ENCODE results near the gene P4HTM.

P4HTM gene

DNA sequence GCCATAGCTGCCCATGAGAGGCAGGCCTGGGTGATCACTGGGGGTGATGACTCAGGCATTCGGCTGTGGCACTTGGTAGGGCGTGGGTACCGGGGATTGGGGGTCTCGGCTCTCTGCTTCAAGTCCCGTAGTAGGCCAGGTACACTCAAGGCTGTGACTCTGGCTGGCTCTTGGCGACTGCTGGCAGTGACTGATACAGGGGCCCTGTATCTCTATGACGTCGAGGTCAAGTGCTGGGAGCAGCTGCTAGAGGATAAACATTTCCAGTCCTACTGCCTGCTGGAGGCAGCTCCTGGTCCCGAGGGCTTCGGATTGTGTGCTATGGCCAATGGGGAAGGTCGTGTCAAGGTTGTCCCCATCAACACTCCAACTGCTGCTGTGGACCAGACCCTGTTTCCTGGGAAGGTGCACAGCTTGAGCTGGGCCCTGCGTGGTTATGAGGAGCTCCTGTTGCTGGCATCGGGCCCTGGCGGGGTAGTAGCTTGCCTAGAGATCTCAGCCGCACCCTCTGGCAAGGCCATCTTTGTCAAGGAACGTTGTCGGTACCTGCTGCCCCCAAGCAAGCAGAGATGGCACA lies 22.5 kb downstream of the P4HTM start:
- no peak for DNase-seq

- no peak for DNase-seq
Measured at GRCh38 chr3:49013113-49013737, 23.2 kb downstream of the P4HTM start.

DNA sequence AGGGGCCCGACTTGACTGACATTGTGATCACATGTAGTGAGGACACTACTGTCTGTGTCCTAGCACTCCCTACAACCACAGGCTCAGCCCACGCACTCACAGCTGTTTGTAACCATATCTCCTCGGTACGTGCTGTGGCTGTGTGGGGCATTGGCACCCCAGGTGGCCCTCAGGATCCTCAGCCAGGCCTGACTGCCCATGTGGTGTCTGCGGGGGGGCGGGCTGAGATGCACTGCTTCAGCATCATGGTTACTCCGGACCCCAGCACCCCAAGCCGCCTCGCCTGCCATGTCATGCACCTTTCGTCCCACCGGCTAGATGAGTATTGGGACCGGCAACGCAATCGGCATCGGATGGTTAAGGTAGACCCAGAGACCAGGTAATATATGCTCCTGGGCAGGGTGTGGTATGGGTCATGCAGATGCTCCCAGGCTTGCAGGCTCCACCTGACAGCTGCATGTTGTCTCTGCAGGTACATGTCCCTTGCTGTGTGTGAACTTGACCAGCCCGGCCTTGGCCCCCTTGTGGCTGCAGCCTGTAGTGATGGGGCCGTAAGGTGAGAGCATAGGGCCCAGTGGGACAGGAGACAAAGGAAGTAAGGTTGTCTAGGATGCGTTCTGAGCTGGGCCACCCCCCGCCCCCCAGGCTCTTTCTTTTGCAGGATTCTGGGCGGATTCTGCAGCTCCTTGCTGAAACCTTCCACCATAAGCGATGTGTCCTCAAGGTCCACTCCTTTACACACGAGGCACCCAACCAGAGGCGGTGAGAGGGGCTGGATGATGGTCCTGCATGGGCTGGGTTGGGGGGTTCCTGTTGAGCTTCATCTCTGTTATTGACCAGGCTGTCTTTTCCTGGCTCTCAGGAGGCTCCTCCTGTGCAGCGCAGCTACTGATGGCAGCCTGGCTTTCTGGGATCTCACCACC lies 24.0 kb downstream of the P4HTM start:
- peak; percentile 68 for DNase-seq

- DNase-seq = no peak
Measured at GRCh38 chr3:49015072-49015471, 25.0 kb downstream of the P4HTM start.

DNA sequence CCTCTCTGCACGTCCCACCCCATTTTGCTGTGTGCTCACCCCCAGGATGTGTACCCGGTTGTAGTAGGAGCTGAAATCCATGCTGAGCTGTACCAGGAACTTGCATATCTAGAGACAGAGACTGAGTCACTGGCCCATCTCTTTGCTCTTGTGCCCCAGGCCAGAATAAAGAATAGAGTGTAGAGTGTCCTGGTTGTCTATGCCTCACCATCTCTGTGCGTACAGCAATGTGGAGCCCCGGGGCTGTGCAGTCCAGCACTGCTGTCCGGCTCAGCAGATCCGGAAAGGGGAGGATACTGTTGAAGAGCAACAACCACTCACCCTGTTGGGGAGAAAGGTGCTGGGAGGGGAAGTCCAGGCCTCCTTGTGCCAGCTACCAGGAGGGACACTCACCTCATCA lies 25.7 kb downstream of the P4HTM start:
- DNase-seq = no peak

- no peak for DNase-seq
Measured at GRCh38 chr3:49016414-49017228, 26.6 kb downstream of the P4HTM start.

DNA sequence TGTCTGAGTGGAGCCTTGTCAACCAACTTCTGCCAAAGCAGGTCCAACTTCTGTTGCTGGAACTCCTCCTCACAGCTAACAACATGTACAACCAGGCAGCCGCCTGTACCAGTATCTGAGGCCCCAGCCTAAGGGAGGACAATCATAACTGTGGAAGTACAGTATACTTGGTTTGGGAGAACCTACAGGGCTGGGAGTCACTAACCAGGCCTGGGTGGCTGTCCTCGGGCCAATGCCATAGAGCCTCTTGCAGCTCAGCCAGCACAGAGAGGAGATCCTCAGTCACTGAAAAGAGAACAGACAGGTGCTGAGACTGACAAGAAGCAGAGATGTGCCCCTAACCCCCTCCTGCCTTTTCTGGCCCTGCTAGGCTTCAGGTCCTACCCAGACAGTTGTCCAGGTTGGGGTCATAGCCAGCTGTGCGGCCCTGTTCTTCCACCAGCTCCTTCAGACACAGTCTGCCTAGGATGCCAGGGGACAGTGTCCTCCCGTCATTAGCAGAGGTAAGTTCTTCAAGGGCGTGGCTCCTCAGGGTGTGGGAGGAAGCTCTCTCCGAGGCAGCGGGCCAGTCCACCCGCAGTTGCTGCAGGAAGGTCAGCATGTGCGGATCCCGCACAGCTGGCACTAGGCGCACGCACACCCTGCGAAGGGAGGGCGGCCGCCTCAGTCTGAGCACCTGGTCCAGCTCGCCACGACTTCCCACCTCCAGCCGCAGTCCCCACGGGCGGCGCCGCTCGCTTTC lies 27.4 kb downstream of the P4HTM start:
- no peak for DNase-seq

- peak; percentile 74 for DNase-seq
Measured at GRCh38 chr3:49017971-49018706, 28.1 kb downstream of the P4HTM start, which contains the start of gene DALRD3. Gene DALRD3, minus strand, starts transcription at chr3:49018580. Its CDS starts 16 bp downstream, at chr3:49018564.

DNA sequence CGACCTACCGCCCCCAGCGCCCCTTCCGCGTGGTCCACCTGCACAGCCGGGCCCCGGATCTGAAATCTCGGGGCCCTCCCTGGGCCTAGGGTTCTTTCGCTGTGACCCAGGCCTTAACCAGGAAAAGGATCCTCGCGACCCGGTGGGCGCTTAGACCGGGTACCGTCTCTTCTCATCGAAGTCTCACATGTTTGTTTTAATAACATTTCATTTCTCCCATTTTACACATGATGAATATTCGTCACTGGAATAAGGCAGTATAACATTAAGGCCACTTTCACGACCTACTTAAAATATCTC lies 28.6 kb downstream of the P4HTM start:
- DNase-seq = no peak

GRCh38 chr3:49019941-49020329 lies 29.9 kb downstream of the P4HTM start:
- DNase-seq = no peak

DNA sequence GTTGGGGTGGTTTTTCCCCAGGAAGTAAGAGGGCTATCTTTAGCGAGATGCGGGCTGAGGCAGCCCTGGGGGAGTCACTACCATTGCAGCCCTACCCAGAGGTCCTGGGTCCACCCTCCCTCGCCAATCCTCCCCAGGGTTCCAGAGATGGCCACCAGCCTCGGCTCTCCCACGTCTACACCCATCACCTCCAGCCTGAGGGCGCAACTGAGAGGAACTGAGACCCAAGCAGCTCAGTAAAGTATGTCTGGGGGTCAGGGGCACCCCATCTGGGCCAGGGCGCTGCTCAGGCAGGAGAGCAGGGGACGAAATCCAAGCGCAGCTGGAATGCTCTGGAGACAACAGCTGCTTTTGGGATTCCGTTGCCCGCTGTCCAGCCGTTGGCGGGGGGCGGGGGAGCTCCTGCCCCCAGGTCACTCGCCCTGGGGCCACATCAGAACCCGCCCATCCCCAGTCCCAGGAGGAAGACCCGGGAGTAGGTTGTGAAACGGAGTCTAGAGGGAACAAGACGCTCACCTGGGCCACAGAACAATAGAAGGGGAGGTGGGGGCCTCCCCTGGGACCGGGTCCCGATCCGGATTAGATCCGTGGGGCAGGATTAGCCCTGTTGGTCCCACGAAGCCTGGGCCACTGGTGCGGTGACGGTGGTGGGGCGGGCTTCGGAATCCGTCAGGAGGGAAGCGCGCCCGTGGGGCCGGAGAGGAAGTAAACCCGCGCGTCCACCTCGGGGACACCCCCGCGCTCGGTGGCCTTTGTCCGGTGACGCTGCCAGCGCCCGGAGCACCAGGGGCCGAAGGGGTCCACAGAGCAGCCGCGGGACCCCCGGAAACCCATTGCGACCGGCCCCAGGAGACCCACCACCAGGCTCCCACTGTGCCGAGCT lies 30.5 kb downstream of the P4HTM start:
- DNase-seq = peak; percentile 57

GRCh38 chr3:49021213-49021812 lies 31.3 kb downstream of the P4HTM start:
- peak; percentile 100 for DNase-seq

DNA sequence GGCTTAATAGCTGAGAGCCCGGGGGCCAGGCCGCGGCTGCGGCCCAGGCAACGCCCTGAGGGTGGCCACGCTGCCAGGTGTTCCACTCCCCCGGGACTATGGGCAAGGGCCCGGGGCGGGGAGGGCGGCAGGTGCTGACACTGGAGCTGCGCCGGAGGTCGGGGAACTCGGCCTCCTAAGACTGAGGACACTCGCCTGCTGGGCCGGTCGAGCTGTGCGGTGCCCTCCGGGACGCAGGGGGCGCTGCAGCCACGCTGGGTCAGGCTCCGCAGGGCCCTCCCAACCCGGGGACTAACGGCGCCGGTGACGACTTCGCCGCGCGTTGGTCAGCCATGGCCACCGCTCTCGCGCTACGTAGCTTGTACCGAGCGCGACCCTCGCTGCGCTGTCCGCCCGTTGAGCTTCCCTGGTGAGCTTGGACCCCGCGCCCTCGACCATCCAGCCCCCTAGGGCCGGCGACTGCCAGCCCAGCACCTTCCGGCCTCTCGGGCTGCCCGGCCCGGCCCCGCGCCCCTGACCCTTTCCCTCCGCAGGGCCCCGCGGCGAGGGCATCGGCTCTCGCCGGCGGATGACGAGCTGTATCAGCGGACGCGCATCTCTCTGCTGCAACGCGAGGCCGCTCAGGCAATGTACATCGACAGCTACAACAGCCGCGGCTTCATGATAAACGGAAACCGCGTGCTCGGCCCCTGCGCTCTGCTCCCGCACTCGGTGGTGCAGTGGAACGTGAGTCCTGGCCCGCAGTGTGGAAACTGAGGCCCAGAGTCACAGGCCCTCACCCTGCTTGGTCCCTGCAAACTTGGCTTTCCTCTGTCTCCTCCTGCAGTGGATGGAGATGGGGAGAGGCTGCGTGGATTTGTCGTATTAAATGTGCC lies 32.0 kb downstream of the P4HTM start, which contains the start of gene NDUFAF3:
NDUFAF3 (plus strand) TSS at position 309 of the 875 bp plus-strand sequence; CDS start at position 333, 24 bp downstream.
- peak; percentile 95 for DNase-seq

- DNase-seq = no peak
Measured at GRCh38 chr3:49022688-49023171, 32.7 kb downstream of the P4HTM start.

DNA sequence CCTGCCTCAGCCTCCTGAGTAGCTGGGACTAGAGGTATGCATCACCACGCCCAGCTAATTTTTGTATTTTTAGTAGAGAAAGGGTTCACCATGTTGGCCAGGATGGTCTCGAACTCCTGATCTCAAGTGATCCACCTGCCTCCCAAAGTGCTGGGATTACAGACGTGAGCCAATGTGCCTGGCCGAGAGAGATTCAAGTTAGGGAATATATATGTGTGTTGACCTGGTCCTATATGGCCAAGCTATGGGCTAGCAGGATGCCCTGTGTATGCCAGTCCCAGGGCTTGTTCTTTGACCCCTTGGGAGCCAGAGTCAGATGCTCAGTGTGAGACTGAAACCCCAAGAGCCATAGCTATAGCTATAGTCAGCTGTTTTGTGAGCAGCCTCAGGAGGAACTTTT lies 33.7 kb downstream of the P4HTM start:
- DNase-seq = no peak

DNA sequence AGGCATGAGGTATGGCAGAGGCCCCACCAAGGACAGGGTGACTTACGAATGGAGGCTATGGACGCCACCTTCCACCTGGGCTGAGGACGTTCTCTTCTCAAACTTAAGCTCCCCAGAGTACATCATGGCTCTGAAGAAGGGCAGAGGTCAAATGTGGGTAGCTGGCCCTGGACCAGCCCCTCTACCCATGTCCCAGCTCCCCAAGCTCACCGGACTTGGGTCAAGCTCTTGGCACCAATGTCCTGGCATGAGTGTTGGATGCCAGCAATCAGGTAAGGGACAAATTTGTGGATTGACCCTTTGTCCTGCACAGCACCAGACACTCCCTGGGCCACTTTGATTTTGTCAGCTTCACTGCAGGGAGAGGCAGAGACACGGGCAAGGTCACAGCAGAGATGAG lies 34.4 kb downstream of the P4HTM start:
- DNase-seq = no peak

DNA sequence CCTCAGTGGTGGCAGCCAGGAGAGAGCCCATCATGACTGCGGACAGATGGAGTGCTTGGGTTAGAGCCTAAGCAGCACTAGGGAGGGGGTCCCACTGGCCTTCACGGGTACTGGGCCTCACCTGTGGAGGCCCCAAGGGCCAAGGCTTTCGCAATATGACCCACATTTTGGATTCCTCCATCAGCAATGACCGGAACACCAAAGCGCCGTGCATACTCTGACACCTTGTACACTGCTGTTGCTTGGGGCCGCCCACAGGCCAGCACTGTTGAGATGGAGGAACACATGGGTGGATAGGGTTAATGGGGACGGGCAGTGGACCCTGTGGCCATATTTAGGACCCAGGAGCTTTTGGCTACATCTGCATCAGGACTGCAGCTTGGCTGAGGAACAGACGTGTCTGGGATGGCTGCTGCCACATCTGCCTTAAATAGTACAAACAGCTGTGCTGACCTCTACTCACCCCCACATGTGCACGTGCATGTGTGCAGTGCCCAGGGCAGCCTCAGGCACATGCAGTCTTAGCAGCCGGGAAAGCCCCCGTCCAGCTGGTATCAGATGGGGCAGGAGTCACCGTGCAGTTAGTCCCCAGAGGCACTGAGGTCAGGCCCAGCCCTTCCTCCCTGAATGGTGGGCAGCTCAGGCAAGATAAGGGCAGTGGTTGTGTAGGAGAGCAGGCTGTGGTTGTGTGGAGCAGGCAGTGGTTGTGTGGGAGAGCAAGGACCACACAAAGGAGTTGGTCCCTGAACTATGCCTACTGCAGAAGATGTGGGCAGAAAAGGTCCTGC lies 35.2 kb downstream of the P4HTM start:
- DNase-seq = no peak
